HL-60 (cell line): ENCODE results near the gene KCNQ1.

ENCODE experiments used
- DNase-seq, 2 experiments: peaks; one replicate each; pipeline ENCODE4 v3.0.0-alpha.2; 2010 to 2020; ENCODE audit warnings: low read depth in 1 of 2, low spot score in 1 of 2
- H3K27ac ChIP-seq: fragments of 250-450 bp; sonication (Bioruptor Pico); replicated peaks from 2 replicates; pipeline ENCODE4 v1.5.1; 2020; ENCODE audit warnings: mild to moderate bottlenecking, moderate library complexity
- H3K27me3 ChIP-seq: fragments of 250-450 bp; sonication (Bioruptor Pico); 2 replicates; pipeline ENCODE4 v1.5.1; 2021; ENCODE audit warnings: mild to moderate bottlenecking, moderate library complexity; ENCODE audit not compliant: insufficient read depth, poor library complexity, severe bottlenecking
- H3K4me3 ChIP-seq: replicated peaks from 2 replicates; pipeline ENCODE4 v1.5.1; 2011; ENCODE audit warnings: mild to moderate bottlenecking, control low read depth, low read length; ENCODE audit not compliant: insufficient read depth
- CTCF ChIP-seq: IDR thresholded peaks from one replicate; pipeline ENCODE4 v1.5.1; 2011; ENCODE audit warnings: low read length, control low read depth, inconsistent platforms; ENCODE audit not compliant: insufficient read depth
- GABPA ChIP-seq: IDR thresholded peaks from 2 replicates; pipeline ENCODE4 v1.6.1; 2012; ENCODE audit warnings: low read depth
- POLR2AphosphoS5 ChIP-seq: IDR thresholded peaks from 2 replicates; pipeline ENCODE4 v1.6.1; 2012; ENCODE audit warnings: low read depth
- REST ChIP-seq: IDR thresholded peaks from 2 replicates; pipeline ENCODE4 v1.6.1; 2012; ENCODE audit warnings: low read depth; ENCODE audit not compliant: insufficient replicate concordance
- SPI1 ChIP-seq: IDR thresholded peaks from 2 replicates; pipeline ENCODE4 v1.6.1; 2012; ENCODE audit warnings: low read depth, mild to moderate bottlenecking, borderline replicate concordance

KCNQ1 gene

GRCh38 chr11:2839395-2839943, 394.7 kb downstream of the KCNQ1 start:
- DNase-seq, result no peak

GRCh38 chr11:2841411-2842190, 396.8 kb downstream of the KCNQ1 start:
- no peak for DNase-seq
- no peaks in the 10 kb centered on the region for H3K27me3 ChIP-seq

More at GRCh38 chr11:2839395-2839943, 394.7 kb downstream of the KCNQ1 start:
- Histone ChIP-seq H3K4me3 (no peak overlapping the region), H3K27me3 (no peaks in the 10 kb centered on the region), H3K27ac (no peak overlapping the region)
- no peak for TF ChIP-seq REST
- no peak for TF ChIP-seq CTCF
- TF ChIP-seq GABPA, result no peak
- TF ChIP-seq POLR2AphosphoS5, result no peak
- no peak for TF ChIP-seq SPI1

More at GRCh38 chr11:2841411-2842190, 396.8 kb downstream of the KCNQ1 start:
- Histone ChIP-seq H3K27ac (no peak overlapping the region), H3K4me3 (no peak overlapping the region)
- no peak for TF ChIP-seq REST
- TF ChIP-seq SPI1, result no peak
- no peak for TF ChIP-seq POLR2AphosphoS5
- TF ChIP-seq CTCF, result no peak
- no peak for TF ChIP-seq GABPA
